Keratinocyte (primary cell): Measurements from ENCODE around the gene PUS7L. TPM values are rescaled to one million over a fixed set of nuclear protein-coding genes. Genes with fewer than 3 reads are reported as not detected.

Source experiments
- DNase-seq: peaks from one replicate; pipeline ENCODE4 v3.0.0-alpha.2; 2011; ENCODE audit warnings: low read depth, missing footprints, low spot score
- FAIRE-seq: peaks from 2 replicates; lab custom pipeline; 2011; peaks lifted over from hg19 to GRCh38; lab: Jason Lieb, UNC
- H2AFZ ChIP-seq: 2 replicates; pipeline ENCODE4 v1.6.0; 2012; ENCODE audit warnings: low read length, control low read depth, inconsistent platforms; ENCODE audit not compliant: control insufficient read depth
- H3K27ac ChIP-seq: 2 replicates; pipeline ENCODE4 v1.5.1; 2011; ENCODE audit warnings: low read length; ENCODE audit not compliant: control insufficient read depth, insufficient read depth
- H3K27me3 ChIP-seq: 3 replicates; pipeline ENCODE4 v1.6.0; 2011; ENCODE audit warnings: low read length; ENCODE audit not compliant: control insufficient read depth, insufficient read depth; ENCODE audit errors: extremely low read depth
- H3K36me3 ChIP-seq, 2 experiments: 2 replicates in 1 of 2; 3 replicates in 1 of 2; pipeline ENCODE4 v1.5.1; 2011; ENCODE audit warnings: low read length in 2 of 2, mild to moderate bottlenecking in 1 of 2; ENCODE audit not compliant: control insufficient read depth in 2 of 2, insufficient read depth in 2 of 2; ENCODE audit errors: extremely low read depth in 1 of 2
- H3K4me1 ChIP-seq: 3 replicates; pipeline ENCODE4 v1.5.1; 2011; ENCODE audit warnings: low read length; ENCODE audit not compliant: control insufficient read depth, insufficient read depth; ENCODE audit errors: extremely low read depth
- H3K4me2 ChIP-seq: 3 replicates; pipeline ENCODE4 v1.6.0; 2011; ENCODE audit warnings: low read depth, low read length; ENCODE audit not compliant: control insufficient read depth, insufficient read depth; ENCODE audit errors: extremely low read depth
- H3K4me3 ChIP-seq, 3 experiments: fragments of 200-600 bp in 1 of 3; sonication (generic) in 1 of 3; 2 replicates in 2 of 3; 3 replicates in 1 of 3; pipeline ENCODE4 v1.5.1; 2011 to 2016; ENCODE audit warnings: low read length in 3 of 3, mild to moderate bottlenecking in 3 of 3, control low read depth in 2 of 3, inconsistent platforms in 1 of 3, low read depth in 1 of 3, mixed read lengths in 1 of 3, mixed run types in 1 of 3, moderate library complexity in 1 of 3; ENCODE audit not compliant: control insufficient read depth in 2 of 3, insufficient read depth in 2 of 3; ENCODE audit errors: extremely low read depth in 1 of 3
- H3K79me2 ChIP-seq: 2 replicates; pipeline ENCODE4 v1.6.0; 2012; ENCODE audit warnings: low read length; ENCODE audit not compliant: control insufficient read depth, insufficient read depth
- H3K9ac ChIP-seq: 3 replicates; pipeline ENCODE4 v1.6.0; 2011; ENCODE audit warnings: low read length; ENCODE audit not compliant: control insufficient read depth, insufficient read depth; ENCODE audit errors: extremely low read depth
- H3K9me1 ChIP-seq: 3 replicates; pipeline ENCODE4 v1.6.0; 2011; ENCODE audit warnings: low read length; ENCODE audit not compliant: control insufficient read depth, insufficient read depth; ENCODE audit errors: extremely low read depth
- H3K9me3 ChIP-seq: 2 replicates; pipeline ENCODE4 v1.5.1; 2012; ENCODE audit warnings: low read depth, low read length; ENCODE audit not compliant: control insufficient read depth
- H4K20me1 ChIP-seq: 3 replicates; pipeline ENCODE4 v1.6.0; 2011; ENCODE audit warnings: low read length; ENCODE audit not compliant: control insufficient read depth, insufficient read depth; ENCODE audit errors: extremely low read depth
- EZH2 ChIP-seq: IDR thresholded peaks from one replicate; pipeline ENCODE4 v1.6.1; 2012; ENCODE audit warnings: inconsistent platforms, mild to moderate bottlenecking, low read length, moderate library complexity
- dilution Hi-C: fragments of 300-500 bp; cut with MboI; formaldehyde crosslinking; loops from one replicate; pipeline ENCODE4 v1.7.0; 2020; ENCODE audit warnings: low sequenced_read_pairs; ENCODE audit not compliant: extremely low pct_ligation_motif_present
- polyA plus RNA-seq, 5 experiments: library from polyadenylated mRNA; depleted of rRNA in 3 of 5; stranded (reverse) in 3 of 5; stranded (forward) in 1 of 5; unstranded in 1 of 5; fragments of >200 nt; gene quantifications; 1 replicate in 1 of 5; 2 replicates in 3 of 5; 3 replicates in 1 of 5; pipeline versions ENCODE4 v1.2.1 to v1.2.3, GENCODE V29; 2011 to 2012; ENCODE audit warnings: missing spikeins in 2 of 5, low read depth in 1 of 5, low replicate concordance in 1 of 5
- TF ChIP-seq, protein P1 (sequence below), 3 experiments: IDR thresholded peaks in 1 of 3; conservative IDR thresholded peaks in 1 of 3; optimal IDR thresholded peaks in 1 of 3; 2 replicates in 2 of 3; 3 replicates in 1 of 3; pipeline versions ENCODE3 to v1.5.1; 2011; ENCODE audit warnings: low read length in 3 of 3, mild to moderate bottlenecking in 3 of 3, moderate library complexity in 2 of 3, control low read depth in 1 of 3, inconsistent platforms in 1 of 3; ENCODE audit not compliant: insufficient read depth in 2 of 3; ENCODE audit errors: extremely low read depth in 1 of 3

Gene PUS7L
- polyA plus RNA-seq, 1 donor (not counting 4 experiments of a cell fraction or from before 2014, with no cell fraction given): 10.8 TPM

DNA sequence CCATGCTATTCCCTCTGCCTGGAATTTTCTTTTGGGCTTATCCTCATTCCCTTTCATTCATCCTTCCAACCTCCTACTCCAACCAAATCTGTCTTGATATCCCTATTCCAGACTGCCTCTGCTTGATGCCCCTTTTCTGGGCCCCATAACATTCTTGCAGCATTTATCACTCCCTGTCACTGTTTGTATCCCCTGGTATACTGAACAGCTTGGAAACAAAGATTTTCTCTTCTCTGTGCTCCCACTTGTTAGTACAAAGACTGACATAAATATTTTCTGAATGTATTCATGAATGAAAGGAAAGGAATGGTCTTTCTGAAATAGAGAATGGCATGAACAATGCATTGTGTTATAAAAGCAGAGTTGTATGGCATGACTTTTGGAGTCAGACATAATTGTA lies 7.7 kb upstream of the PUS7L start:
- H3K9me3 ChIP-seq: no peaks in the 10 kb centered on the region
- no peak for DNase-seq
- H4K20me1 ChIP-seq: no peaks in the 10 kb centered on the region
- no peaks in the 10 kb centered on the region for H3K9me1 ChIP-seq
- H3K27ac ChIP-seq: no peak overlapping the region
- H2AFZ ChIP-seq: no peak overlapping the region
- TF ChIP-seq EZH2: no peak
- TF ChIP-seq, protein P1, sequence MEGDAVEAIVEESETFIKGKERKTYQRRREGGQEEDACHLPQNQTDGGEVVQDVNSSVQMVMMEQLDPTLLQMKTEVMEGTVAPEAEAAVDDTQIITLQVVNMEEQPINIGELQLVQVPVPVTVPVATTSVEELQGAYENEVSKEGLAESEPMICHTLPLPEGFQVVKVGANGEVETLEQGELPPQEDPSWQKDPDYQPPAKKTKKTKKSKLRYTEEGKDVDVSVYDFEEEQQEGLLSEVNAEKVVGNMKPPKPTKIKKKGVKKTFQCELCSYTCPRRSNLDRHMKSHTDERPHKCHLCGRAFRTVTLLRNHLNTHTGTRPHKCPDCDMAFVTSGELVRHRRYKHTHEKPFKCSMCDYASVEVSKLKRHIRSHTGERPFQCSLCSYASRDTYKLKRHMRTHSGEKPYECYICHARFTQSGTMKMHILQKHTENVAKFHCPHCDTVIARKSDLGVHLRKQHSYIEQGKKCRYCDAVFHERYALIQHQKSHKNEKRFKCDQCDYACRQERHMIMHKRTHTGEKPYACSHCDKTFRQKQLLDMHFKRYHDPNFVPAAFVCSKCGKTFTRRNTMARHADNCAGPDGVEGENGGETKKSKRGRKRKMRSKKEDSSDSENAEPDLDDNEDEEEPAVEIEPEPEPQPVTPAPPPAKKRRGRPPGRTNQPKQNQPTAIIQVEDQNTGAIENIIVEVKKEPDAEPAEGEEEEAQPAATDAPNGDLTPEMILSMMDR (optimal IDR thresholded peaks at IDR 0.05 in 1 of 3, IDR thresholded peaks at IDR 0.05 in 1 of 3, conservative IDR thresholded peaks at IDR 0.05 in 1 of 3; ENCODE audit: extremely low read depth in 1 of 3, insufficient read depth in 2 of 3, low read length in 3 of 3): no peak
- H3K79me2 ChIP-seq: no peaks in the 10 kb centered on the region
- no peak overlapping the region for H3K4me2 ChIP-seq
- H3K27me3 ChIP-seq: no peaks in the 10 kb centered on the region
- H3K36me3 ChIP-seq: no peaks in the 10 kb centered on the region
- FAIRE-seq: peak; percentile 61
- H3K9ac ChIP-seq: no peak overlapping the region
- peaks cover 23% of the 10 kb centered on the region for H3K4me1 ChIP-seq
- dilution Hi-C loops: no loop called here
- no peak overlapping the region for H3K4me3 ChIP-seq

- Histone ChIP-seq H3K4me2 (no peak overlapping the region), H3K36me3 (no peaks in the 10 kb centered on the region), H3K9me1 (no peaks in the 10 kb centered on the region), H3K27me3 (no peaks in the 10 kb centered on the region), H3K79me2 (peaks cover 8% of the 10 kb centered on the region), H3K27ac (no peak overlapping the region), H4K20me1 (no peaks in the 10 kb centered on the region), H3K4me3 (no peak overlapping the region), H3K4me1 (peaks cover 35% of the 10 kb centered on the region), H3K9me3 (no peaks in the 10 kb centered on the region), H2AFZ (no peak overlapping the region), H3K9ac (no peak overlapping the region)
- DNase-seq (no peak), FAIRE-seq (no peak)
- TF ChIP-seq, protein P1 (optimal IDR thresholded peaks at IDR 0.05 in 1 of 3, IDR thresholded peaks at IDR 0.05 in 1 of 3, conservative IDR thresholded peaks at IDR 0.05 in 1 of 3; ENCODE audit: extremely low read depth in 1 of 3, insufficient read depth in 2 of 3, low read length in 3 of 3): no peak
- no peak for TF ChIP-seq EZH2
- dilution Hi-C loops: no loop called here
Observed at GRCh38 chr12:43764528-43764927, 5.9 kb upstream of the PUS7L start.
